Fibroblast of lung (primary cell): ENCODE measurements around the gene HBP1. TPM values are rescaled to one million over a fixed set of nuclear protein-coding genes. Genes with fewer than 3 reads are reported as not detected.

Experiments
- DNase-seq, 2 donors: peaks; one replicate each; pipeline versions ENCODE4 v3.0.0 to v3.0.0-alpha.2; 2010; ENCODE audit warnings: low read depth in 2 of 2
- H2AFZ ChIP-seq: 2 replicates; pipeline ENCODE4 v1.5.1; 2012; ENCODE audit warnings: low read length, control low read depth, inconsistent platforms
- H3K27ac ChIP-seq: 2 replicates; pipeline ENCODE4 v1.5.1; 2011; ENCODE audit warnings: low read length, control low read depth; ENCODE audit not compliant: insufficient read depth
- H3K27me3 ChIP-seq: 2 replicates; pipeline ENCODE4 v1.5.1; 2011; ENCODE audit warnings: mild to moderate bottlenecking, low read length; ENCODE audit not compliant: control insufficient read depth, insufficient read depth
- H3K36me3 ChIP-seq: 2 replicates; pipeline ENCODE4 v1.5.1; 2011; ENCODE audit warnings: low read length; ENCODE audit not compliant: control insufficient read depth, insufficient read depth
- H3K4me1 ChIP-seq: 2 replicates; pipeline ENCODE4 v1.5.1; 2011; ENCODE audit warnings: low read length; ENCODE audit not compliant: control insufficient read depth, insufficient read depth; ENCODE audit errors: extremely low read depth
- H3K4me2 ChIP-seq: 2 replicates; pipeline ENCODE4 v1.5.1; 2011; ENCODE audit warnings: low read length, control low read depth; ENCODE audit not compliant: insufficient read depth; ENCODE audit errors: extremely low read depth
- H3K4me3 ChIP-seq, 4 experiments: fragments of 200-600 bp in 1 of 4; sonication (generic) in 1 of 4; replicated peaks in 1 of 4; 2 replicates each; pipeline ENCODE4 v1.5.1; 2011 to 2016; ENCODE audit warnings: low read length in 4 of 4, low read depth in 3 of 4, mild to moderate bottlenecking in 3 of 4, control low read depth in 2 of 4, inconsistent platforms in 1 of 4, mixed read lengths in 1 of 4; ENCODE audit not compliant: insufficient read depth in 1 of 4; ENCODE audit errors: control extremely low read depth in 1 of 4
- H3K79me2 ChIP-seq: 2 replicates; pipeline ENCODE4 v1.5.1; 2012; ENCODE audit warnings: mild to moderate bottlenecking, low read length, inconsistent platforms; ENCODE audit not compliant: control insufficient read depth, insufficient read depth
- H3K9ac ChIP-seq: 2 replicates; pipeline ENCODE4 v1.5.1; 2011; ENCODE audit warnings: mild to moderate bottlenecking, low read length, control low read depth; ENCODE audit not compliant: insufficient read depth
- H3K9me3 ChIP-seq: 2 replicates; pipeline ENCODE4 v1.5.1; 2012; ENCODE audit warnings: low read depth, low read length; ENCODE audit not compliant: control insufficient read depth, insufficient read depth
- H4K20me1 ChIP-seq: 2 replicates; pipeline ENCODE4 v1.5.1; 2011; ENCODE audit warnings: low read length; ENCODE audit not compliant: control insufficient read depth, insufficient read depth; ENCODE audit errors: extremely low read depth
- CTCF ChIP-seq, 2 donors: IDR thresholded peaks in 1 of 2; conservative IDR thresholded peaks in 1 of 2; 1 replicate in 1 of 2; 2 replicates in 1 of 2; pipeline ENCODE4 v1.5.1; 2011 to 2012; ENCODE audit warnings: low read length in 2 of 2, control low read depth in 1 of 2, inconsistent platforms in 1 of 2, low read depth in 1 of 2, mild to moderate bottlenecking in 1 of 2
- EZH2 ChIP-seq: IDR thresholded peaks from 2 replicates; pipeline ENCODE4 v1.5.1; 2012; ENCODE audit warnings: low read length, control low read depth, mild to moderate bottlenecking; ENCODE audit errors: missing control alignments
- polyA plus RNA-seq, 2 donors: library from polyadenylated mRNA; depleted of rRNA in 1 of 2; stranded (reverse) in 1 of 2; unstranded in 1 of 2; fragments of >200 nt; gene quantifications; 2 replicates each; pipeline ENCODE4 v1.2.1, GENCODE V29; 2011 to 2012; ENCODE audit warnings: missing spikeins in 1 of 2
- total RNA-seq: library from RNA; depleted of rRNA; stranded (reverse); fragments of >200 nt; gene quantifications from 2 replicates; pipeline ENCODE4 v1.2.1, GENCODE V29; 2014

The HBP1 gene
- total and polyA plus RNA-seq, 2 donors (not counting 1 experiment from before 2014, with no cell fraction given) = 72.9 to 122 TPM

GRCh38 chr7:107162475-107162874 lies 6.3 kb upstream of the HBP1 start:
- no peak for DNase-seq
- no peaks in the 10 kb centered on the region for H3K36me3 ChIP-seq
- H4K20me1 ChIP-seq = no peaks in the 10 kb centered on the region
- no peak overlapping the region for H3K4me2 ChIP-seq
- H2AFZ ChIP-seq = no peak overlapping the region
- no peak overlapping the region for H3K4me3 ChIP-seq
- no peaks in the 10 kb centered on the region for H3K4me1 ChIP-seq
- H3K79me2 ChIP-seq = no peaks in the 10 kb centered on the region
- no peaks in the 10 kb centered on the region for H3K9me3 ChIP-seq
- TF ChIP-seq CTCF (conservative IDR thresholded peaks at IDR 0.05 in 1 of 2, IDR thresholded peaks at IDR 0.05 in 1 of 2; ENCODE audit: low read depth in 1 of 2, low read length in 2 of 2) (no peak), EZH2 (no peak)
- H3K9ac ChIP-seq = no peak overlapping the region
- H3K27ac ChIP-seq = no peak overlapping the region
- no peaks in the 10 kb centered on the region for H3K27me3 ChIP-seq

GRCh38 chr7:107164092-107164491 lies 4.7 kb upstream of the HBP1 start:
- Histone ChIP-seq H4K20me1 (no peaks in the 10 kb centered on the region), H3K27me3 (no peaks in the 10 kb centered on the region), H3K79me2 (no peaks in the 10 kb centered on the region), H3K4me3 (no peak overlapping the region), H3K36me3 (no peaks in the 10 kb centered on the region), H3K4me1 (no peaks in the 10 kb centered on the region), H3K27ac (no peak overlapping the region), H2AFZ (no peak overlapping the region), H3K9me3 (no peaks in the 10 kb centered on the region), H3K4me2 (no peak overlapping the region), H3K9ac (no peak overlapping the region)
- no peak for TF ChIP-seq EZH2
- TF ChIP-seq CTCF (conservative IDR thresholded peaks at IDR 0.05 in 1 of 2, IDR thresholded peaks at IDR 0.05 in 1 of 2; ENCODE audit: low read depth in 1 of 2, low read length in 2 of 2) = no peak
- no peak for DNase-seq

- Histone ChIP-seq H4K20me1 (peaks cover 3% of the 10 kb centered on the region), H3K79me2 (peaks cover 5% of the 10 kb centered on the region), H3K27ac (no peak overlapping the region), H2AFZ (no peak overlapping the region), H3K4me3 (no peak overlapping the region), H3K4me2 (no peak overlapping the region), H3K9ac (no peak overlapping the region), H3K36me3 (no peaks in the 10 kb centered on the region), H3K27me3 (no peaks in the 10 kb centered on the region), H3K9me3 (no peaks in the 10 kb centered on the region), H3K4me1 (no peaks in the 10 kb centered on the region)
- TF ChIP-seq CTCF (conservative IDR thresholded peaks at IDR 0.05 in 1 of 2, IDR thresholded peaks at IDR 0.05 in 1 of 2; ENCODE audit: low read depth in 1 of 2, low read length in 2 of 2) = no peak
- TF ChIP-seq EZH2 = no peak
- DNase-seq = no peak
Measured at GRCh38 chr7:107165341-107165740, 3.5 kb upstream of the HBP1 start.
